Kidney (tissue), 14 donors: ENCODE results near the gene ZBTB46. TPM values are rescaled to one million over a fixed set of nuclear protein-coding genes. Genes with fewer than 3 reads are reported as not detected.

Experiments
- DNase-seq, 5 donors: peaks; one replicate each; pipeline ENCODE4 v3.0.0-alpha.2; 2013 to 2020
- FAIRE-seq: peaks from 2 replicates; lab custom pipeline; 2012; peaks lifted over from hg19 to GRCh38; lab: Jason Lieb, UNC
- H3K27ac ChIP-seq, 2 donors: one replicate each; pipeline ENCODE4 v1.7.0; 2013; ENCODE audit warnings: low read depth in 2 of 2, low read length in 2 of 2, inconsistent platforms in 1 of 2
- H3K27me3 ChIP-seq: one replicate; pipeline ENCODE4 v1.7.1; 2013; ENCODE audit warnings: low read length, inconsistent platforms; ENCODE audit not compliant: control insufficient read depth, insufficient read depth
- H3K36me3 ChIP-seq, 3 donors: one replicate each; pipeline versions ENCODE4 v1.7.0 to v1.7.1; 2013; ENCODE audit warnings: low read length in 3 of 3, control low read depth in 1 of 3, inconsistent platforms in 1 of 3; ENCODE audit not compliant: insufficient read depth in 3 of 3, control insufficient read depth in 2 of 3
- H3K4me1 ChIP-seq, 3 donors: one replicate each; pipeline versions ENCODE4 v1.7.0 to v1.7.1; 2013; ENCODE audit warnings: low read length in 3 of 3, inconsistent platforms in 1 of 3, low read depth in 1 of 3; ENCODE audit not compliant: control insufficient read depth in 2 of 3, insufficient read depth in 2 of 3
- H3K4me3 ChIP-seq, 3 donors: one replicate each; pipeline versions ENCODE4 v1.7.0 to v1.8.1; 2013; ENCODE audit warnings: low read length in 3 of 3, control low read depth in 1 of 3, inconsistent platforms in 1 of 3
- H3K9ac ChIP-seq, 3 donors: one replicate each; pipeline versions ENCODE4 v1.7.0 to v1.7.1; 2013; ENCODE audit warnings: low read length in 3 of 3, control low read depth in 1 of 3, inconsistent platforms in 1 of 3
- H3K9me3 ChIP-seq, 3 donors: one replicate each; pipeline versions ENCODE4 v1.7.0 to v1.7.1; 2013; ENCODE audit warnings: low read length in 3 of 3, control low read depth in 1 of 3, inconsistent platforms in 1 of 3; ENCODE audit not compliant: control insufficient read depth in 2 of 3, insufficient read depth in 1 of 3
- CTCF ChIP-seq: IDR thresholded peaks from 3 replicates; pipeline ENCODE4 v1.5.1; 2012; ENCODE audit warnings: mild to moderate bottlenecking, moderate library complexity, borderline replicate concordance; ENCODE audit not compliant: insufficient read depth; ENCODE audit errors: extremely low read depth
- intact Hi-C: fragments of 100-400 bp; cut with DNase I; formaldehyde crosslinking; loops from one replicate; pipeline ENCODE4 v1.11.1; 2022
- polyA plus RNA-seq: library from polyadenylated mRNA; stranded (reverse); fragments of 350-450 nt; fragmentation: Illumina TruSeq; extraction: RNeasy Lipid Tissue Mini Kit (QIAGEN cat#74804); gene quantifications from one replicate; pipeline ENCODE4 v1.2.3, GENCODE V29; 2014; ENCODE audit warnings: low read depth, low replicate concordance; ENCODE audit not compliant: insufficient read depth
- total RNA-seq: library from RNA; stranded (reverse); fragmentation: NEBNext Ultra II Directional; extraction: Animal tissue kit (Norgen Biotek cat#: 25700); gene quantifications from one replicate; pipeline ENCODE4 v1.2.1, GENCODE V29; 2021
- donor health status: control.
- donor health status: control.
- donor health status: control.
- donor health status: control.
- donor health status: control.
- donor health status: DM: yes; HTN: yes; CAD: no.
- donor health status: Normal renal cell carcinoma (clear cell type).

The ZBTB46 gene
- total and polyA plus RNA-seq, 2 donors from 2014 or later = 4.5 to 24.0 TPM

- H3K27me3 ChIP-seq = no peaks in the 10 kb centered on the region
- FAIRE-seq (no peak), DNase-seq (peak; percentile 75 to 87 (median 86))
- intact Hi-C loops = no loop called here
- H3K36me3 ChIP-seq = no peaks in the 10 kb centered on the region
- peak overlapping the region in 1 of 3 donors; percentile 26 for H3K9ac ChIP-seq
- peak overlapping the region; percentile 74 to 75 for H3K27ac ChIP-seq
- H3K4me1 ChIP-seq = peaks cover 0 to 31% (median 9%) of the 10 kb centered on the region in 3 donors
- TF ChIP-seq CTCF = no peak
- peak overlapping the region in 1 of 3 donors; percentile 48 for H3K4me3 ChIP-seq
- H3K9me3 ChIP-seq = no peaks in the 10 kb centered on the region
Measured at GRCh38 chr20:63831993-63832686, 1.1 kb upstream of the ZBTB46 start.

GRCh38 chr20:63831646-63831992 is 555 bp upstream of the ZBTB46 start:
- TF ChIP-seq CTCF = no peak
- peak in 2 of 5 donors; percentile 48 to 84 for DNase-seq
- no peak overlapping the region for H3K9ac ChIP-seq

GRCh38 chr20:63829945-63830835 is 874 bp downstream of the ZBTB46 start:
- DNase-seq (peak; percentile 31 to 80 (median 51)), FAIRE-seq (no peak)
- Histone ChIP-seq H3K4me3 (peak overlapping the region; percentile 73 to 87 (median 81)), H3K27ac (peak overlapping the region; percentile 51 to 80), H3K4me1 (peaks cover 0 to 35% (median 9%) of the 10 kb centered on the region in 3 donors), H3K27me3 (no peaks in the 10 kb centered on the region), H3K36me3 (no peaks in the 10 kb centered on the region), H3K9me3 (no peaks in the 10 kb centered on the region), H3K9ac (peak overlapping the region; percentile 46 to 70 (median 49))
- TF ChIP-seq CTCF = no peak
- intact Hi-C loops = no loop called here

More at GRCh38 chr20:63831646-63831992, 555 bp upstream of the ZBTB46 start:
- intact Hi-C loops = no loop called here
- Histone ChIP-seq H3K4me3 (peak overlapping the region in 1 of 3 donors; percentile 48), H3K27me3 (no peaks in the 10 kb centered on the region), H3K4me1 (peaks cover 0 to 36% (median 9%) of the 10 kb centered on the region in 3 donors), H3K9me3 (no peaks in the 10 kb centered on the region), H3K36me3 (no peaks in the 10 kb centered on the region), H3K27ac (peak overlapping the region; percentile 74 to 75)
- FAIRE-seq = no peak
